Colonic mucosa (tissue), 4 donors: ENCODE measurements around the gene MAGED4B. TPM values are rescaled to one million over a fixed set of nuclear protein-coding genes. Genes with fewer than 3 reads are reported as not detected.
"Not testable (repeated sequence)": the region's sequence is repeated elsewhere in the genome, so short reads cannot be mapped to it uniquely, and the experiment has no call there.

Experiments
- DNase-seq: peaks from one replicate; pipeline ENCODE4 v3.0.0-alpha.2; 2020
- H3K27ac ChIP-seq: fragments of 200-600 bp; one replicate; pipeline ENCODE4 v1.8.0; 2021
- H3K27me3 ChIP-seq: fragments of 200-600 bp; one replicate; pipeline ENCODE4 v1.8.0; 2021
- H3K36me3 ChIP-seq: fragments of 200-600 bp; one replicate; pipeline ENCODE4 v1.8.0; 2021
- H3K4me1 ChIP-seq: fragments of 200-600 bp; one replicate; pipeline ENCODE4 v1.8.0; 2021; ENCODE audit warnings: mild to moderate bottlenecking
- H3K4me3 ChIP-seq: fragments of 200-600 bp; one replicate; pipeline ENCODE4 v1.8.0; 2021
- H3K9ac ChIP-seq, 2 donors: one replicate each; pipeline ENCODE4 v1.7.0; 2013; ENCODE audit warnings: control low read depth in 2 of 2, low read depth in 2 of 2, low read length in 2 of 2
- H3K9me3 ChIP-seq: fragments of 200-600 bp; one replicate; pipeline ENCODE4 v1.8.0; 2021
- CTCF ChIP-seq: fragments of 200-600 bp; IDR thresholded peaks from one replicate; pipeline ENCODE4 v1.8.0; 2022; ENCODE audit warnings: antibody characterized with exemption, mild to moderate bottlenecking
- intact Hi-C: fragments of 100-400 bp; cut with DNase I; formaldehyde crosslinking; loops from one replicate; pipeline ENCODE4 v1.14.1; 2022
- total RNA-seq, 2 donors: library from RNA; stranded (reverse); fragmentation: NEBNext Ultra II Directional in 1 of 2; extraction: Animal tissue kit (Norgen Biotek cat#: 25700) in 1 of 2; gene quantifications; one replicate each; pipeline ENCODE4 v1.2.1, GENCODE V29; 2021
- donor health status: healthy.
- donor health status: DM: no; HTN: no; CAD: no.
- donor health status: DM: no; HTN: no; CAD: no.

MAGED4B gene
- 1 to 10 TPM; 4.1 TPM for total RNA-seq

DNA sequence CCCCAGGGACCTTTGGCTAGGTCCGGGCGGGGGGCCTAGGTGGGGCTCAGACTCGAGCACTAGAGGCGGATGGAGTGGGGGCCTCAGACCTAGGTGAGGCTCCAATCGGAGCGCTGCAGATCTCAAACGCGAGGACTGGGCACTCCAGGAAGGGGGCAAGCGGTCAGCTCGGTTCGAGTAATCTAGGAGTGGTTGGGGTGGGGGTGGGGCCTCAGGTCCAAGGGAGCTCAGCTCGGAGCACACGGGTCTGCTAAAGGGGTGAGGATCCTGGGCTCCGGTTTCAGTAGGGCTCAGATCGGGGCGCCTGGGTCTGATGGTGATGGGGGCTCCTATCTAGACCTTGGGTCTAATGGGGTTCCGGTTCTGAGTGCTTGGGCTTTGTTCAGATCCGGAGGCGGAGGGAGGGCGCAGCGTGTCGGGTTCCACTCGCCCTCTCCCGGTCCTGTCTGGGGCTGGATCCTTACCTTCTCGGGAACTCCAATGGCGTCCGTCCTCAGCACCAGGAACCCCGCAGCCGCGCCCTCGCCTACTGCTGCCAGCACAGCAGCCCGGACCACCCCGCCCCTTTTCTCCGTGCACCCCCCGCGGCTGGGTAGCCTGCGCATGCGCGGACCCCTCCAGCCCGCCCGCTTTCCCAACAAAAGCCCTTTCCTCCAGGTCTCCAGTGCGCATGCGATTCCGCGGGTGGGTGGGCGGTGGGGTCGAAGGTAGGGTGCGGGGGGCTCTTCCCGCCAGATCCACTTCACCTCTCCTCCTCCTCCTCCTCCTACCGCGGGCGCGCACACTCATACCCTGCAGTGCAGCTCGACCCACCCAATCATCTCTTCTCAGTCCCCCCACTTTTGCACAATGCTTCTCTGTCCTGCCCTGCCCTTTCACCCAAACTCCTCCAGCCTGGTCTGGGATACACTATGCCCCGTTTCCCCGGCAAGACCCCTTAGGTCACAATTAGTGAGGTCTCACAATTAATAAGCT, at the start of gene MAGED4B:
Gene MAGED4B, minus strand, starts transcription at position 518 of the 975 bp plus-strand sequence. CDS start 1,011 bp downstream, outside the sequence.
- intact Hi-C loops, H3K27ac ChIP-seq, DNase-seq, H3K9ac ChIP-seq, H3K36me3 ChIP-seq, H3K4me1 ChIP-seq, H3K27me3 ChIP-seq, H3K4me3 ChIP-seq, H3K9me3 ChIP-seq: not testable (repeated sequence)

DNA sequence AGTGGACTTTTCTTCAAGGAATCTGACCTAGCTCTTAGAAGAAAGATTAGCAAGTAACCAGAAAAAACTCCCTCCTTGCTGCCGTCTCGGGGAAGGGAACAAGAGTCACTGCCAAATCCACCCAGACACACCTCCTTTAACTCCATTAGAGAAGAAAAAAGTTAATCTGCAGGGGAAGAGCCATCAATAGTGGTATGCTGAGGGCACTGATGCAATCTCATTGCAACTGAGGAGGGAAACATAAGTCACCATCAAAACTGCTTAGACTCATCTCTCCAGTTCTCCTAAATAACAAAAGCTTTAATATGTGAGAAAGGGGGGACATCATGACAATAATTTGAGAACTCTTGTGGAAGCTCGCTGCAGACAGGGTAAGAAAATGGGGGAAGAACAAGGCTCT, 49.3 kb upstream of the MAGED4B start:
- no peaks in the 10 kb centered on the region for H3K4me1 ChIP-seq
- H3K4me3 ChIP-seq, result no peak overlapping the region
- no peak for TF ChIP-seq CTCF
- H3K27me3 ChIP-seq, result no peaks in the 10 kb centered on the region
- DNase-seq, result no peak
- H3K27ac ChIP-seq, result no peak overlapping the region
- no peaks in the 10 kb centered on the region for H3K9me3 ChIP-seq
- intact Hi-C loops, result no loop called here
- no peaks in the 10 kb centered on the region for H3K36me3 ChIP-seq
- no peak overlapping the region for H3K9ac ChIP-seq

DNA sequence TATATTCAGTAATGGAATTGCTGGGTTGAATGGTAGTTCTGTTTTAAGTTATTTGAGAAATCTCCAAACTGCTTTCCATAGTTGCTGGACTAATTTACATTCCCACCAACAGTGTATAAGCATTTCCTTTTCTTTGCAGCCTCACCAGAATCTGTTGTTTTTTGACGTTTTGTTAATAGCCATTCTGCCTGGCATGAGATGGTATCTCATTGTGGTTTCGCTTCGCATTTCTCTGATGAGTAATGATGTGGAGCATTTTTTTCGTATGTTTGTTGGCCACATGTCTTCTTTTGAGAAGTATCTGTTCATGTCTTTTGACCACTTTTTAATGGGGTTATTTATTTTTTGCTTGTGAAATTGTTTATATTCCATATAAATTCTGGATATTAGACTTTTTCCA, 13.6 kb upstream of the MAGED4B start:
- Histone ChIP-seq H3K27me3 (no peaks in the 10 kb centered on the region), H3K9ac (no peak overlapping the region), H3K36me3 (no peaks in the 10 kb centered on the region), H3K4me3 (no peak overlapping the region), H3K4me1 (no peaks in the 10 kb centered on the region), H3K27ac (no peak overlapping the region), H3K9me3 (no peaks in the 10 kb centered on the region)
- intact Hi-C loops, result no loop called here
- DNase-seq, result no peak
- TF ChIP-seq CTCF, result no peak

GRCh38 chrX:52078131-52078530, 9.1 kb upstream of the MAGED4B start:
- no peak for DNase-seq
- Histone ChIP-seq H3K9ac (no peak overlapping the region), H3K4me1 (no peaks in the 10 kb centered on the region), H3K27ac (no peak overlapping the region), H3K9me3 (no peaks in the 10 kb centered on the region), H3K4me3 (no peak overlapping the region), H3K36me3 (no peaks in the 10 kb centered on the region), H3K27me3 (no peaks in the 10 kb centered on the region)
- TF ChIP-seq CTCF, result no peak
- intact Hi-C loops, result no loop called here

DNA sequence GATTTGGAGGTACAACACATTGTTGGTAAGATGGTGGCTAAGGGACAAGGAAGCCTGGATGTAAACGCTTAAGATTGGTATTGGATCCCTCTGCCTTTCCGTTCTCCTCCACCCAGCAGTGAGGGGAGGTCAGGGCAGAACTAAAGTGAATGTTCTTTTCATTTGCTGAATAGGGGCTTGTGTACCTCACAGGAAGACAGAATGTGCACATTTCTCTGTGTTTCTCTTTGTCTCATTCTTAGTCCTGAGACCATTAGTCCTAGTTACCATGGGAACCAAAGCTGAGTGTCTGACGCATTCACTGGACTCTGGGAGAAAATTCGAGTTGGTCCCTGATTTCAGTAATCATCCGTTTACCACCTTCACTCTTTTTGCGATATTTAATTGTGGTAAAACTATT, 26.7 kb downstream of the MAGED4B start:
- H3K27me3 ChIP-seq, H3K9ac ChIP-seq, H3K4me3 ChIP-seq, H3K4me1 ChIP-seq, DNase-seq, intact Hi-C loops, H3K36me3 ChIP-seq, H3K9me3 ChIP-seq, H3K27ac ChIP-seq: not testable (repeated sequence)

GRCh38 chrX:52034211-52034610, 34.8 kb downstream of the MAGED4B start:
- H3K4me1 ChIP-seq, result no peaks in the 10 kb centered on the region
- no peaks in the 10 kb centered on the region for H3K9me3 ChIP-seq
- H3K27ac ChIP-seq, result no peak overlapping the region
- no peak overlapping the region for H3K4me3 ChIP-seq
- no peak for TF ChIP-seq CTCF
- no peak overlapping the region for H3K9ac ChIP-seq
- H3K27me3 ChIP-seq, result no peaks in the 10 kb centered on the region
- H3K36me3 ChIP-seq, result no peaks in the 10 kb centered on the region
- no peak for DNase-seq
- intact Hi-C loops, result no loop called here
